Amygdala (tissue), 56 donors: ENCODE measurements around the gene KDM5A.
"Not testable (repeated sequence)": the region's sequence is repeated elsewhere in the genome, so short reads cannot be mapped to it uniquely, and the experiment has no call there.

Experiments used
- DNase-seq, 56 donors: peaks; one replicate each; lab custom pipeline; 2025; lab: John Stamatoyannopoulos, UW

The KDM5A gene

DNA sequence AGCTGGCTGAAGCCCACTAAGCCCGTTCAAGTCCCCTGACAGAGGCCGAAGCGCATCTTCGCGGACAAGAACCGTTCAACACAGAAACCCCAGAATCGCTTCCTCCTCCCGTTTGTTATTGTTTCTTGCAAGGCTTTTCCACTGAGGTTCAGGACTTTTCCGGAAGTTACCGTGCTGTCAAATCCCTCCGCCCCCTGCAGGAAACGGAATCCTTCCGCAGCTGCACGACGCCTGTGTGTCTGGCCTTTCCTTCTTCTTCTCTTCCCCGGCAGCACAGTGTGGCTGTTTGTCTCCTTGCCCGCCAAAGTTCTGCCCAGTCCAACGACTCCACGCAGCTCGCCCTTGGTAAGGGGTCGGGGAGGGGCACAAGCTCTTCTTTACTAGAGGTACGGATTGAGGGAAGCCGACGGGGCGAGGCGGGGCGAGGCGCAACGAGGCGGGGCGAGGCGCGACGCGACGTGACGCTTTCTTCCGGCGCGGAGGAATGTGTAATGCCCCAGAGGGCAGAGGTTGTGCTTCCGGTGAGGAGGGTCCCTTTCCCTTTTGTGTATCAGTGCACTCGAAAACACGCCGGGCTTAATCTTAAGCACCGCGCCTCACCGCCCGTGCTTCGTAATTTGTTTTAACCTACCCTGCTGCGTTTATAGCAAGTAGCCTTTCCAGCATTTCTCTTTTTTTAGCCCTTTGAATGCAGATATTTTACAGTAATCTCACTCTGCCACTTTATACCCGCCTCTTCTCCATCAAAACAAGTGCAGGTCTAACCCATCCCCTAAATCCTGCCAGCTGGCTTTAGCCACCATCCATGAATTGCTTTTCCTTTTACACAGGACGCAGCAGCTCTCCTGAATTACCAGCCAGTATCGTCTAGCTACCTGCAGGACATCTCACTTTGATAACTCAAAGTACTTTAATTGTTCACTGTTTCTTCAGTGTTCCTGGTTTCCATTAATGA, at the start of gene KDM5A:
KDM5A (minus strand) TSS at position 179 of the 955 bp plus-strand sequence. CDS start 229 bp downstream, outside the sequence.
- DNase-seq, result no peak

DNA sequence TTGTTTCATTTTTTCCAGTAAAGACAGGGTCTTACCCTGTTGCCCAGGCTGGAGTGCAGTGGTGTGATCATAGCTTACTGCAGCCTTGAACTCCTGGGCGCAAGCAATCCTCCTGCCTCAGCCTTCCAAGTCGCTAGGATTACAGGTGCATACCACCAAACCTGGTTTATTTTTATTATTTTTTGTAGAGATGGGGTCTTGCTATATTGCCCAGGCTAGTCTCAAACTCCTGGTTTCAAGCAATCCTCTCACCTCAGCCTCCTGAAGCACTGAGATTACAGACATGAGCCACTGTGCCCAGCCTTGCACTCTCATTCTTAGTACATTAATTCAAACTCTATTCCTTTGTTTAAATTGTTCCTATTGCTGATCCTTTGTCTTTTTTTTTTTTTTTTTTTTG, 46.6 kb upstream of the KDM5A start:
- not testable (repeated sequence) for DNase-seq

DNA sequence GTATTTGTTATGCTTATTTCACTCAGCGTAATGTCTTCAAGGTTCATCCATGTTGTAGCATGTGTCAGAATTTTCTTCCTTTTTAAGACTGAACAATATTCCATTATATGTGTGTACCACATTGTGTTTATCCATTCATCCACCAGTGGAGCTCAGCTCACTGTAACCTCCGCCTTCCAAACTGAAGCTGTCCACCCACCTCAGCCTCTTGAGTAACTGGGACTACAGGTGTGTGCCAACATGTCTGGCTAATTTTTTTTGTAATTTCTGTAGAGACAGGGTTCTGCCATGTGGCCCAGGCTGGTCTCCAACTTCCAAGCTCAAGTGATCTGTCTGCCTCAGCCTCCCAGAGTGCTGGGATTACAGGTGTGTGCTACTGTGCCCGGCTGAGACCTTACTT, 33.4 kb upstream of the KDM5A start:
- no peak for DNase-seq

DNA sequence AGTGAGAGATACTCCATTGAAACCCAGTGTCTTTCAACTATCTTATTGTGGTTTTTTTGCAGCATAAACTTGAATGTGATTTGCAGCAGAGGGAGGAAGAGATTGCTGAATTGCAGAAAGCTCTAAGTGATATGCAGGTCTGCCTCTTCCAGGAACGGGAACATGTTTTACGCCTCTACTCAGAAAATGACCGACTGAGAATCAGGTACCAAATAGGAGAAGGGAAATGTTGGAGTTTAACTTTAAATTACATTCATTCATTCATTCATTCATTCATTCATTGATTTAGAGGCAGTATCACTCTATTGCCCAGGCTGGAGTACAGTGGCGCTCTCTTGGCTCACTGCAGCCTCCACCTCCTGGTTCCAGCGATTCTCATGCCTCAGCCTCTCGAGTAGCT, 29.3 kb upstream of the KDM5A start:
- DNase-seq, result no peak

DNA sequence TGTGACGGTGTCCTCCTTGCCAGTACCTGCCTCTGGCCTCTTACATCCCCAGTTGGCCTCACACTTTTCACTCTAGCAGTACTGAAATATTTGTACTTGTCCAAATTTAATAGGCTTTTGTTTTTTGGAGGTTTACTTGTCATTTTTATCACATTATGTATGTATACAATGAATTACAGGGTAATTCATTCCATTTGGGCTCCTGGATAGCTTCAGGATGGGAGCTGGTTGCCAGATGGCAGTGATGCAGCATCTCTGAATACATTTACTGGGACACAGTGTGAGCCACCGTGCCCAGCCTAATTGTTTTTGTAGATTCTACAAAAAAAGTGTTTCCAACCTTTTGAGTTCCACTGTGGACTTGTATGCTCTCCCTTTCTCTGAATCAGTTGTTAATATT, 25.7 kb upstream of the KDM5A start:
- no peak for DNase-seq

DNA sequence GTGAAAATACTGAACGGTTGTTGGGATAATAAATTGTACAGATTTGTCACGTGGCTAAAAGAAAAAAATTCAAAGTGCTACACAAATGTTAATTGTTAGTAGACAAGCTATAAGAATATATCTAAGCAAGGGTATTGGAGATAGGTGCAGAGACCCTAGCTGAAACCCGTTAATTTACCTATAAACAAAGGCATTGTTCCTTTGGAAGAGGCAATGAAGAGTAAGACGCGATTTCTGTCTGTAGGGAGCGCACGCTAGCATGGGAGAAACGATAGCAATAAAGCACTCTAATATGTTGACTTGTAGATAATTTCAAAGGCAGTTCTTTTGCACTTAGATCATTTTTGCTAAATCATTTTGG, 12.9 kb upstream of the KDM5A start:
- DNase-seq, result no peak

DNA sequence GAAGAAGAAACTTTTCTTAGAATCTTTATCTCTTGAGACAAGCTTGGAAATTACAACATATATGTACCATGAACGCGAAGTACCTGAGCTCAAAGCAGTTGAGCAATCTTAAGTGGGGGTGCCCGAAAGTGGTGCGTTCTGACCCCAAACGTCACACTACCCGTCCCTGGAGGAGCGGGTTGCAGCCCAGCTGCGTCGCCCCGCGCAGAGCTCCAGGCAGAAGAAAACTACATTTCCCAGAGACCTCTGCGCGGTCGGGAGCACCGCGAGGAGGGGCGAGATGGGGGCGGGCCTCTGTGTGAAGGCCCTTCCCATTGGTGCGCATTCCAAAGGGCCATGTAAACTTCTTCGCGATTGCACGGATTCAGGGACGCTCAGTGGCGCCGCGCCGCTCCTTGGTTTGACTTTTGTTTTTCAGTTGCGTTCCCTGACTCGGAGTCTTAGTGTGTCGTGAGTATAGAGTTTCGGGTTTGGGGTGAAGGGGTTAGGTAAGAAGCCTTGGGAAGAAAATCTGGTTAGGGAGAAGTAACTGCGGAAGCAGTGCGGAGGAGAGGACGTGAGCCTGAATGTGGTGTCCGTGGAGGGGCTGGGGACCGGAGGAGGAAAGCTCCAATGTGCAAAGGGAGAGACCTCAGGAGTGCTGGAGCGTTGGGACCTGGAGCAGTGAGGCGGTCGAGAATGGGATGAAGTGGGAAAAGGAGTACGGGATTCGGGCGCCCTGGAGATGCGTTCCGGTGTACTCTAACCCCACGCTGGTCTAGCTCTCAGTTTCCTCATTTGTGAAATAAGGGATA, 12.3 kb upstream of the KDM5A start, which contains the start of gene CCDC77:
CCDC77 (plus strand) TSS at position 410 of the 794 bp plus-strand sequence. CDS start 7,740 bp downstream, outside the sequence.
- DNase-seq, result no peak

DNA sequence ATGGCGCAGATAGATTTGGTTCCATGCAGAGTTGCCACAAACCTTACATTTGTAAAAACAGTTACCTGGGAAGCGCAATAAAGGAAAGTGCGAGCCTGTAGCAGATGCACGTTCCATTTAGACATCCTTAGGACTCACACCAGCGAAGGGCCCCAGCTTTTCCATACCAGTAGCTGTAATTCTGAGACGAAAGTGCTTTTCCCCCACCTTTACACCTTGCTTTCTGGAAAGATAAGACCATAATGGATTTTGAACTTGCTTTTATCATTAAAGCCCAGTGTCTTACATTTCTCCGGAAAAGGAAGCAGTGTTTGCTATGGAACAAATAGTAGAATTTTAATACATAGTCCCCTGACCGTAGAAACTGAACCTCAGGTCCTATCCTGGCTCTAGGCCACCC, 11.7 kb upstream of the KDM5A start:
- no peak for DNase-seq

DNA sequence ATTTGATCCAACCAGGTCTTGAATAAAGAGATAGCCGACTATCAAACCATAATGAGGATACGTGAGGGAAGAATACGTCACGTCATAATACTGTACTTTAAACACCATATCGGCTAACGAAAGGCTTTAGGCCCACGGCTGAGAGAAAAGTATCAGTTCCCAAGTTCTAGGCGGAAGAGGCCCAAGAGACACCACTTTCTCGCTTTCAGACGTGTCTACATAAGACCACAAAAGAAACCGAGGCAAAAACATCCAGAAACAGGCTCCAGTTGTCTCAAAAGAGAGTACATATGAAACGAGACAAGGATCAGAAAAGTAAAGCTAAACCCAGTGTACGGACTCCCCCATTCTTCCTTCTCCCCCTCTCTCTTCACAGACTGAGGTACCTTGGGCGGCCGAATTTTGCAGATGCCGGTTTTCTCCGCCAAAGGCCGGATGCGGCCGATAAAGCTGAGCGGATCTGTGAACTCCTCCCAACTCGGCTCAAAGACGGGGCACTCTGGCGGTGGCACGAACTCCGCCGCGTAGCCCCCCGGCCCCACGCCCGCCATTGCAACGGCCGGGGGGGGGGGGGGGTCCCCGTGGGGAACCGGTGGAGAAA, 479 bp downstream of the KDM5A start:
- no peak for DNase-seq

DNA sequence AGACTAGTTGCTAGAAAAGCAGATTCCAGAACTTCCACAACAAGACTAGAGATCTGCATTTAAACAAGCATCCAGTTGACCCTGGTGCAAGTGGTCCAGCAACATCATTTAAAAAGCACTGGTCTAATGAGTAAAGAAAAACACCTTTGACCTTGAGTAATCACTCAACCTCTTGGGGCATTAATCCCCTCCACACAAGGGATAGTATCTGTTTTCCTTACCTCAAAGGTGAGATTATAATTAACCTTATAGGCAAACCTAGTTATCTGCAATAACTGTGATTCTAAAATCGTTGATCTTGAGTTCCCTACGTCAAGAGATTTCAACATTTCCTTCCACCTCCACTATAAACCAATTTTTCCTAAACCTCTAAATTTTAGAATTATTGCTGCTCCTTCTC, 1.1 kb downstream of the KDM5A start:
- DNase-seq, result no peak

DNA sequence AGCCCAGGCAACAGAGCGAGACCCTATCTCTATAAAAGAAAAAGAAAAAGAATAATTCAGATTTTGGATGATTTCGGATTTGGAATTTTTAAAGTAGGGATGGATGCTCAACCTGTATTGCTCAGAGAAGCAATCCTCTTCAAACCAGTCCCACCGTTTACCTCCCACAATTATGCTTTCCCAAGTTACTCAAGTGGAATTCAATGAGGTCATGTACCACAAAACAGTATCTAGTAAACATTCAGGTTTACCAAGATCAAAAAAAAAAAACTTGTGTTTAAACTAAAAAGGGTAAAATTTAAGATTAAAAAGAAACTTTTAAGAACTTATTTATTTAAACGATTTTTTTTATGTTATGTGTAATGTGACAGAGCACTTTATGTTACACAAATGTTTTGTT, 2.5 kb downstream of the KDM5A start:
- no peak for DNase-seq

DNA sequence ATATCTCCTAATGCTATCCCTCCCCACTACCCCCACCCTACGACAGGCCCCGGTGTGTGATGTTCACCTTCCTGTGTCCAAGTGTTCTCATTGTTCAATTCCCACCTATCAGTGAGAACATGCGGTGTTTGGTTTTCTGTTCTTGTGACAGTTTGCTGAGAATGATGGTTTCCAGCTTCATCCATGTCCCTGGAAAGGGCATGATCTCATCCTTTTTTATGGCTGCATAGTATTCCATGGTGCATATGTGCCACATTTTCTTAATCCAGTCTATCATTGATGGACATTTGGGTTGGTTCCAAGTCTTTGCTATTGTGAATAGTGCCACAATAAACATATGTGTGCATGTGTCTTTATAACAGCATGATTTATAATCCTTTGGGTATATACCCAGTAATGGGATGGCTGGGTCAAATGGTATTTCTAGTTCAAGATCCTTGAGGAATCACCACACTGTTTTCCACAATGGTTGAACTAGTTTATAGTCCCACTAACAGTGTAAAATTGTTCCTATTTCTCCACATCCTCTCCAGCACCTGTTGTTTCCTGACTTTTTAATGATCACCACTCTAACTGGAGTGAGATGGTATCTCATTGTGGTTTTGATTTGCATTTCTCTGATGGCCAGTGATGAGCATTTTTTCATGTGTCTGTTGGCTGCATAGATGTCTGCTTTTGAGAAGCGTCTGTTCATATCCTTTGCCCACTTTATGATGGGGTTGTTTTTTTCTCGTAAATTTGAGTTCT, 18.2 kb downstream of the KDM5A start:
- not testable (repeated sequence) for DNase-seq

DNA sequence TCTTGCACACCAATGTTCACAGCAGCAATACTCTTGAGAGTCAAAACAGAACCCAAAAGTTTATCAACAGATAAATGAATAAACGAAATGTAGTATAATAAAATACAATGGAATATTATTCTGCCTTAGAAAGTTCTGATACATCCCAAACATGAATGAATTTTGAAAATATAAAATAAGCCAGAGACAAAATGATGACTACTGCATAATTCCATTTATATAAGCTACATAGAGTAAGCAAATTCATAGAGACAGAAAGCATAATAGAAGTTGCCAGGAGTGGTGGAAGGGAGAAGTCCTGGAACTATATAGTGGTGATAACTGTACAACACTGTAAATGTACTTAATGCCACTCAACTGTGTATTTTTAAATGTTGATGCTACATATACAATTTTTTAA, 21.1 kb downstream of the KDM5A start:
- no peak for DNase-seq

DNA sequence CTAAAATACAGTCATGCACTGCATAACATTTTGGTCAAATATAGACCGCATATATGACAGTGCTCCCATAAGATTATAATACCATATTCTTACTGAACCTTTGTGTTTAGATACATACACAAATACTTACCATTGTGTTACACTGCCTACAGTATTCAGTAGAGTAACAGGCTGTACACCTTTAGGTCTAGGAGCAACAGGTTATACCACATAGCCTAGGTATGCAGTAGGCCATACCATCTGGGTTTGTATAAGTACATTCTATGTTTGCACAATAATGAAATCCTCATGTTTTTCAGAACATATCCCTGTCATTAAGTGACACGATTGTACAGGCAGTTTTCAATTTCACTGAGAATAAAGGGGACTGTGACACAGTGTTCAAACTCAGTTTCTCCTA, 22.3 kb downstream of the KDM5A start:
- DNase-seq, result no peak

DNA sequence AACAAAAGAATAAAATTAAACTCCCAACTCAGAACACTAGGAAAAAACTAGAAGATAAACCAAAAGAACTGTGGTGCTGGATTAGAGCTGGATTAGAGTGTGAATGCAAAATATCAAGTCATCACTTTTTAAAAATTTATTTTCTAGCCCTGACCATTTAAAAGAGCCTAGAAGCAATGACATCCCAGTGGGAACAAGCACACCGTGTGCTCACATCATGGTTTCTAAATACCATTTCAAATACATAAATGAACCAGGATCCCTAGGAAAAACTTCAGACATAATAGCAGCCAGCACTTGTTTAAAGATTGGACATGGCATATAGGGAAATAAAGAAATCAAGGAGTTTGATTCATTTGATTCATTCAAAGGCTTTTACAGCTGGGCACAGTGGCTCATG, 30.0 kb downstream of the KDM5A start:
- no peak for DNase-seq

DNA sequence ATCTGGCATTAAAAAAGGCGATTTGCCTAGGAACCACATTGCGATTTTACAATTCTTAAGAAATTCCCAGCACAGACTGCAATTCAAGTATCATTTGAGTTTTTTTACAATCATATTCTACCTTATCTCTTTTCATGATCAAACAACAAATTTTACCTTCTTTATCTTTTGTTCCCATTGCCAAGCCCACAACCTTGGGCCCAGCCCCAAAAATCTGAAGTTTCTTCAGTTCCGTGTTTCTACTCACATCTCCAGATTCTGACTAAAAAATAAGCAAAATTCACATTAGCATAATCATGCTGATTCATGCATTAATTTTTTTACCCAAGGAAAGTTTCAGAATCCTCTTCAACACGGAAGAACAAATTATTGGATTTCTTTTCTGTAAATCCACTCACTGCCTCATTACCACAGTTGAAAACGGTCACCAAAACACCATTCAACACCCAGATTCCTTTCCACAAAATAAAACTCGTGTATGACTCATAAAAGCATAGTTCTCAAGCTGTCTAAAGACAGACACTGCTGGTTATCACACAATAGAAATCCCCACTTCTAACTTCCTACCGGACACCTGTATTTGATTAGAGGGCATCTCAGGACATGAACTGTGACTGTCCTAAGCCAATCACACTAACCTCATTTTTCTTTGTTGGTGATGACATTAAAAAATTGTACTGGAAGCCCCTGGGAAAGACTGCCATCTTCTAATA, 32.7 kb downstream of the KDM5A start:
- DNase-seq, result no peak

DNA sequence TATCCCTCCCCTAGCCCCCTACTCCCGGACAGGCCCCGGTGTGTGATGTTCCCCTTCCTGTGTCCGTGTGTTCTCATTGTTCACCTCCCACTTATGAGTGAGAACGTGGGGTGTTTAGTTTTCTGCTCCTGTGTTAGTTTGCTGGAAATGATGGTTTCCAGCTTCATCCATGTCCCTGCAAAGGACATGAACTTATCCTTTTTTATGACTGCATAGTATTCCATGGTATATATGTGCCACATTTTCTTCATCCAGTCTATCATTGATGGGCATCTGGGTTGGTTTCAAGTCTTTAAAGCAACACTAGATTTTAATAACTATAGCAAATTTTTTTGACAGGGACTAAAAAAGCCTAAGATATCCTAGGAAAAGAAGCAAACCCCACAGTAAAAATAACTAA, 37.9 kb downstream of the KDM5A start:
- not testable (repeated sequence) for DNase-seq

DNA sequence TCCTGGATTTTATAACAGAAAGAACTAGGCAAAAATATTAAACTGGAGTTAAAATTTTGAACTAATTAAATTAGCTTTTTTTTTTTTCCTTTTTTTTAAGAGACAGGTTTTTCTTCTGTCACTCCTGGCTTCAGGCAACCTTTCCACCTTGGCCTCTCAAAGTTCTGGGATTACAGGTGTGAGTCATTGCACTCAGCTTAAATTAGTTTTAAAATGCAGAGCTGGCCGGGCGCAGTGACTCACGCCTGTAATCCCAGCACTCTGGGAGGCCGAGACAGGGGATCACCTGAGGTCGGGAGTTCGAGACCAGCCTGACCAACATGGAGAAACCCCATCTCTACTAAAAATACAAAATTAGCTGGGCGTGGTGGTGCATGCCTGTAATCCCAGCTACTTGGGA, 39.5 kb downstream of the KDM5A start:
- not testable (repeated sequence) for DNase-seq

DNA sequence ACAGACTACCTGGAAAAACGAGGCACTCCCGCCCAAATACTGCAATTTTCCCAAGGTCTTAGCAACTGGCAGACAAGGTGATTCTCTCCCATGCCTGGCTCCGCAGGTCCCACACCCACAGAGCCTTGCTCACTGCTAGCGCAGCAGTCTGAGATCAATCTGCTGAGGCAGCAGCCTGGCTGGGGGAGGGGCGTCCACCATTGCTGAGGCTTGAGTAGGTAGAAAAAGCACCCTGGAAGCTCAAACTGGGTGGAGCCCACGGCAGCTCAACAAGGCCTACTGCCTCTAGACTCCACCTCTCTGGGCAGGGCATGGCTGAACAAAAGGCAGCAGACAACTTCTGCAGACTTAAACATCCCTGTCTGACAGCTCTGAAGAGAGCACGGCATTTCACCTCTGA, 46.1 kb downstream of the KDM5A start:
- not testable (repeated sequence) for DNase-seq

DNA sequence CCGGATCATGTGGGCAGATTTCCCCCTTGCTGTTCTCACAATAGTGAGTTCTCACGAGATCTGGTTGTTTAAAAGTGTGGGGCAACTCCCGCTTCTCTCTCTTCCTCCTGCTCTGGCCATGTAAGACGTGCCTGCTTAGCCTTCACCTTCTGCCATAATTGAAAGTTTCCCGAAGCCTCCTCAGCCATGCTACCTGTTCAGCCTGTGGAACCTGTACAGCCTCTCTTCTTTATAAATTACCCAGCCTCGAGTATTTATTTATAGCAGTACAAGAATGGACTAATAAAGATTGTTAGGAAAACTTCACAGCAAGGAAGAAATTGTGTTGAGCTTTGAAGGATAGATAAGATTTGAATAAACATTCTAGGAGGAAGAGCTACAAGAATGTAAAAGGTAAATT, 52.1 kb downstream of the KDM5A start:
- no peak for DNase-seq
